ENCODE measurements around the gene VPS26B.
"Not testable (repeated sequence)": the region's sequence is repeated elsewhere in the genome, so short reads cannot be mapped to it uniquely, and the experiment has no call there.

VPS26B gene

GRCh38 chr11:134223836-134224709 is at the start of gene VPS26B, which contains the start of gene NCAPD3:
Gene VPS26B (plus strand): TSS chr11:134224671. CDS start chr11:134225123, 452 bp downstream.
Gene NCAPD3 (minus strand): TSS chr11:134223967. CDS start chr11:134223926, 41 bp downstream.
- DNase-seq (ENCODE audit: low spot score), result peak; percentile 93

- DNase-seq (ENCODE audit: low spot score), result no peak
These were observed 48.2 kb upstream of the VPS26B start for GRCh38 chr11:134176284-134176683.

- DNase-seq (ENCODE audit: low spot score), result no peak
These were observed 46.3 kb upstream of the VPS26B start for GRCh38 chr11:134178032-134178674.

- no peak for DNase-seq (ENCODE audit: low spot score)
These were observed 42.8 kb upstream of the VPS26B start for GRCh38 chr11:134181707-134182106.

- DNase-seq (ENCODE audit: low spot score), result not testable (repeated sequence)
These were observed 36.4 kb upstream of the VPS26B start for GRCh38 chr11:134188092-134188491.

GRCh38 chr11:134196756-134197155 is 27.7 kb upstream of the VPS26B start:
- DNase-seq (ENCODE audit: low spot score), result no peak

- DNase-seq (ENCODE audit: low spot score), result no peak
These were observed 24.9 kb upstream of the VPS26B start for GRCh38 chr11:134199531-134199930.

GRCh38 chr11:134200688-134201087 is 23.8 kb upstream of the VPS26B start:
- DNase-seq (ENCODE audit: low spot score), result no peak

GRCh38 chr11:134202661-134203060 is 21.8 kb upstream of the VPS26B start:
- DNase-seq (ENCODE audit: low spot score), result no peak

GRCh38 chr11:134205729-134206128 is 18.7 kb upstream of the VPS26B start:
- DNase-seq (ENCODE audit: low spot score), result no peak

- DNase-seq (ENCODE audit: low spot score), result no peak
These were observed 18.3 kb upstream of the VPS26B start for GRCh38 chr11:134206185-134206584.

GRCh38 chr11:134207538-134208239 is 16.8 kb upstream of the VPS26B start:
- DNase-seq (ENCODE audit: low spot score), result no peak

GRCh38 chr11:134215836-134216235 is 8.6 kb upstream of the VPS26B start:
- DNase-seq (ENCODE audit: low spot score), result no peak

GRCh38 chr11:134216816-134217215 is 7.7 kb upstream of the VPS26B start:
- DNase-seq (ENCODE audit: low spot score), result no peak

- DNase-seq (ENCODE audit: low spot score), result no peak
These were observed 1.4 kb upstream of the VPS26B start for GRCh38 chr11:134223121-134223520.

- no peak for DNase-seq (ENCODE audit: low spot score)
These were observed 516 bp downstream of the VPS26B start for GRCh38 chr11:134224710-134225664.

- no peak for DNase-seq (ENCODE audit: low spot score)
These were observed 2.4 kb downstream of the VPS26B start for GRCh38 chr11:134226806-134227325.

- no peak for DNase-seq (ENCODE audit: low spot score)
These were observed 4.2 kb downstream of the VPS26B start for GRCh38 chr11:134228625-134229024.

- no peak for DNase-seq (ENCODE audit: low spot score)
These were observed 4.8 kb downstream of the VPS26B start for GRCh38 chr11:134229126-134229790.

GRCh38 chr11:134230339-134230738 is 5.9 kb downstream of the VPS26B start:
- DNase-seq (ENCODE audit: low spot score), result no peak

Data from COLO829 (cell line).